ENCODE results near the gene TNFSF13B. TPM values are rescaled to one million over a fixed set of nuclear protein-coding genes. Genes with fewer than 3 reads are reported as not detected.

Gene TNFSF13B
- total RNA-seq, 4 donors from 2014 or later: 1.1 to 7.1 TPM; not detected in 2

GRCh38 chr13:108268466-108269112 lies 929 bp upstream of the TNFSF13B start:
- DNase-seq: no peak
- in situ Hi-C loops (cut with MboI; ENCODE audit: low pct_ligation_motif_present in 1 of 4, low pct_unique_long_range_greater_than_20kb in 1 of 4, low sequenced_read_pairs in 3 of 4): no loop called here
- no peak for TF ChIP-seq CTCF (IDR thresholded peaks at IDR 0.05)
- TF ChIP-seq EP300 (IDR thresholded peaks at IDR 0.05; ENCODE audit: low read depth): no peak
- TF ChIP-seq POLR2A (IDR thresholded peaks at IDR 0.05): no peak
- no peak for TF ChIP-seq POLR2AphosphoS5 (IDR thresholded peaks at IDR 0.05)
- WGBS, 2 donors (ENCODE audit: low coverage in 1 of 2): 60 to 80% methylated on average over 1 to 4 of the region's 4 CpGs
- Histone ChIP-seq H3K36me3 (no peaks in the 10 kb centered on the region), H3K4me1 (peaks cover 0 to 11% (median 2%) of the 10 kb centered on the region in 4 donors), H3K27ac (peak overlapping the region in 1 of 4 donors; percentile 67), H3K4me3 (no peak overlapping the region), H3K27me3 (no peaks in the 10 kb centered on the region), H3K9me3 (no peaks in the 10 kb centered on the region)
- intact Hi-C loops (cut with DNase I; ENCODE audit: low total_unique reads): no loop called here

DNA sequence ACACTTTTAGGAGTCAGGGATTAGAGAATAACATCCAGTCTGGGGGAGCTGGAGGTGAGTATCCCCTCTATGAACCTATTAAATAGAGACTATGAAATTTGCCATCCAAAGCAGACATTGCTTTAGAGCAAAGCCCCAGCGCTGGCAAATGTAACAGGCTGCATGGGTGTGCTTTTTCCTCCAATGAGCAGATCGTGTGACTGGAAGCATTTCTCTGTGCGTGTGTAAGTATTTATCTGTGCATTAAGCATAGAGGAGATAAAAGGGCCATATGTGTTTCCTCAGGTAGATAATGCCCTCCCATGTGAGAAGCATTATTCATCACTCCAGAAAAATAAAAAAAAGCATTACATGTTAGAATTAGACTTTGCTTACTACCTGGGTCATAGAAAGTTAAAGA lies 924 bp downstream of the TNFSF13B start:
- Histone ChIP-seq H3K27me3 (no peaks in the 10 kb centered on the region), H3K4me1 (peaks cover 0 to 11% (median 2%) of the 10 kb centered on the region in 4 donors), H3K4me3 (peak overlapping the region in 3 of 4 donors; percentile 24 to 50 (median 25)), H3K36me3 (no peaks in the 10 kb centered on the region), H3K27ac (peak overlapping the region; percentile 45 to 67 (median 58)), H3K9me3 (no peaks in the 10 kb centered on the region)
- in situ Hi-C loops (cut with MboI; ENCODE audit: low pct_ligation_motif_present in 1 of 4, low pct_unique_long_range_greater_than_20kb in 1 of 4, low sequenced_read_pairs in 3 of 4) (no loop called here), intact Hi-C loops (cut with DNase I; ENCODE audit: low total_unique reads) (no loop called here)
- 37% methylated on average over 3 of the region's 3 CpGs; no CpG with 5 or more reads in 1 of the 2 donors for WGBS, 2 donors (ENCODE audit: low coverage in 1 of 2)
- TF ChIP-seq POLR2AphosphoS5 (IDR thresholded peaks at IDR 0.05) (no peak), POLR2A (IDR thresholded peaks at IDR 0.05) (no peak), CTCF (IDR thresholded peaks at IDR 0.05) (no peak)
- DNase-seq: no peak

- no peak overlapping the region for H3K27ac ChIP-seq
- no peaks in the 10 kb centered on the region for H3K9me3 ChIP-seq
- H3K4me1 ChIP-seq: peaks cover 0 to 11% (median 2%) of the 10 kb centered on the region in 4 donors
- intact Hi-C loops (cut with DNase I; ENCODE audit: low total_unique reads): no loop called here
- in situ Hi-C loops (cut with MboI; ENCODE audit: low pct_ligation_motif_present in 1 of 4, low pct_unique_long_range_greater_than_20kb in 1 of 4, low sequenced_read_pairs in 3 of 4): no loop called here
- no peak overlapping the region for H3K4me3 ChIP-seq
- DNase-seq: no peak
- no peak for TF ChIP-seq EP300 (IDR thresholded peaks at IDR 0.05; ENCODE audit: low read depth)
- TF ChIP-seq POLR2AphosphoS5 (IDR thresholded peaks at IDR 0.05): no peak
- TF ChIP-seq POLR2A (IDR thresholded peaks at IDR 0.05): no peak
- no peak for TF ChIP-seq CTCF (IDR thresholded peaks at IDR 0.05)
- no peaks in the 10 kb centered on the region for H3K27me3 ChIP-seq
- no peaks in the 10 kb centered on the region for H3K36me3 ChIP-seq
Observed at GRCh38 chr13:108272333-108272732, 2.8 kb downstream of the TNFSF13B start.

DNA sequence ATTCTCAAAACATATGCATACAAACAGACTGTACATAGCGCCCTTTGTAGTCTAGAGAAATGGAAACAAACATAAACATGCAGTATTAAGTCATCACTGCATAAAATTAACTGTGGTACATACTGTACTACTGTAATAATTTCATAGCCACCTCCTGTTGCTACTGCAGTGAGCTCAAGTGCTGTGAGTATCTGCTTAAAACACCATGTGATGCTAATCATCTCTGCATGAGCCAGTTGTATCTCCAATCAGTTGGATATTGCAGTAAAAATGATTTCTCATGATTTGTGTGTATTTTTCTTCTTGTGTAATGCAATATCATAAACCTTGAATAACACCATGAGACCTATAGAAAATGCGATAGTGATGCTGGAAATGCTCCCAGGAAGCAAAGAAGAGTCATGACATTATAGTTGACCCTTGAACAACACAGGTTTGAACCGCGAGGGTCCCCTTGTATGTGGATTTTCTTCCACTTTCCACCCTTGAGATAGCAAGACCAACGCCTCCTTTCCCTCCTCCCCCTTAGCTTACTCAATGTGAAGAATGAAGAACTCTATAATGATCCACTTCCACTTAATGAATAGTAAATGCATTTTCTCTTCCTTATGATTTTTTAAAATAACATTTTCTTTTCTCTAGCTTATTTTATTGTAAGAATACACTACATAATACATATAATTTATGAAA lies 4.1 kb downstream of the TNFSF13B start:
- Histone ChIP-seq H3K4me3 (no peak overlapping the region), H3K4me1 (peaks cover 0 to 11% (median 2%) of the 10 kb centered on the region in 4 donors), H3K36me3 (no peaks in the 10 kb centered on the region), H3K27me3 (no peaks in the 10 kb centered on the region), H3K9me3 (no peaks in the 10 kb centered on the region), H3K27ac (no peak overlapping the region)
- intact Hi-C loops (cut with DNase I; ENCODE audit: low total_unique reads): no loop called here
- in situ Hi-C loops (cut with MboI; ENCODE audit: low pct_ligation_motif_present in 1 of 4, low pct_unique_long_range_greater_than_20kb in 1 of 4, low sequenced_read_pairs in 3 of 4): no loop called here
- TF ChIP-seq POLR2AphosphoS5 (IDR thresholded peaks at IDR 0.05) (no peak), POLR2A (IDR thresholded peaks at IDR 0.05) (no peak), EP300 (IDR thresholded peaks at IDR 0.05; ENCODE audit: low read depth) (no peak), CTCF (IDR thresholded peaks at IDR 0.05) (no peak)
- no peak for DNase-seq
- 70 to 87% methylated on average over 2 to 5 of the region's 5 CpGs for WGBS, 2 donors (ENCODE audit: low coverage in 1 of 2)
